Retinal pigment epithelial cell (primary cell): Measurements from ENCODE around the gene OPRM1.

Source experiments
- DNase-seq: peaks from one replicate; pipeline ENCODE4 v3.0.0-alpha.2; 2010; ENCODE audit warnings: low read depth
- H3K4me3 ChIP-seq: 2 replicates; pipeline ENCODE4 v1.5.1; 2011; ENCODE audit warnings: mild to moderate bottlenecking, low read length, control low read depth, moderate library complexity
- TF ChIP-seq, protein P1 (sequence below): conservative IDR thresholded peaks from 2 replicates; pipeline ENCODE4 v1.5.1; 2011; ENCODE audit warnings: low read depth, low read length, control low read depth, inconsistent platforms

The OPRM1 gene

GRCh38 chr6:154292066-154292465 is 253.0 kb downstream of the OPRM1 start:
- no peak overlapping the region for H3K4me3 ChIP-seq
- TF ChIP-seq, protein P1, sequence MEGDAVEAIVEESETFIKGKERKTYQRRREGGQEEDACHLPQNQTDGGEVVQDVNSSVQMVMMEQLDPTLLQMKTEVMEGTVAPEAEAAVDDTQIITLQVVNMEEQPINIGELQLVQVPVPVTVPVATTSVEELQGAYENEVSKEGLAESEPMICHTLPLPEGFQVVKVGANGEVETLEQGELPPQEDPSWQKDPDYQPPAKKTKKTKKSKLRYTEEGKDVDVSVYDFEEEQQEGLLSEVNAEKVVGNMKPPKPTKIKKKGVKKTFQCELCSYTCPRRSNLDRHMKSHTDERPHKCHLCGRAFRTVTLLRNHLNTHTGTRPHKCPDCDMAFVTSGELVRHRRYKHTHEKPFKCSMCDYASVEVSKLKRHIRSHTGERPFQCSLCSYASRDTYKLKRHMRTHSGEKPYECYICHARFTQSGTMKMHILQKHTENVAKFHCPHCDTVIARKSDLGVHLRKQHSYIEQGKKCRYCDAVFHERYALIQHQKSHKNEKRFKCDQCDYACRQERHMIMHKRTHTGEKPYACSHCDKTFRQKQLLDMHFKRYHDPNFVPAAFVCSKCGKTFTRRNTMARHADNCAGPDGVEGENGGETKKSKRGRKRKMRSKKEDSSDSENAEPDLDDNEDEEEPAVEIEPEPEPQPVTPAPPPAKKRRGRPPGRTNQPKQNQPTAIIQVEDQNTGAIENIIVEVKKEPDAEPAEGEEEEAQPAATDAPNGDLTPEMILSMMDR, result no peak
- no peak for DNase-seq

DNA sequence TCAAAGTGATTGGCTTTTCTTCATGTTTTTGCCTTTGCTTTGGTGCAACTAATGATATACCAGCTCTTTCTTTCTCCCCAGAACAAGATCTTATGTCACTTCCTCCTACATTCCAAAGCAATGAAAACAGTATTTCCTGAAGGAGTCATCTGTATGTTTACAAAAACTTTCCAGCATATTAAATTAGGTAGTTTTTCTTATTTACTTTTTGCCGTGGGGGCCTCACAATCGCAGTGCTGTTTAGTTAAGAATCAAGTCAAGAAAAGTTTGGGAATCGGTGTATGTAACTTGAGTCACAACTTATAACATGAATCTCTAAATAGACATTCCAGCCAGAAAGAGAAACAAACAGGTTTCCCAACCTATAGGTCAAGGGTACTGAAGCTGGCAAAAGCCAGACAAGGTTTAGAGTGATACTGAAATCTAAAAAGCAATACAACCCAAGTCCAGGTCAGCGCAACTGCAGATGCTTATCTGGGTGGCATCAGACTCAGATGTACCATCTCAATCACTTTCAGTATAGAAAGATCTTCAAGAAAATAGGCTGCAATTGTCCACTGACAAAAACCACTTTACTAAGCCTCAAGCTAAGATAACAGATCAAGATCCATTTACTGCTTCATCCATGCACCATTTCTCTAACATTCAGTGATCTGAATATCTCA is 253.9 kb downstream of the OPRM1 start:
- H3K4me3 ChIP-seq, result no peak overlapping the region
- DNase-seq, result no peak
- TF ChIP-seq, protein P1, result no peak

DNA sequence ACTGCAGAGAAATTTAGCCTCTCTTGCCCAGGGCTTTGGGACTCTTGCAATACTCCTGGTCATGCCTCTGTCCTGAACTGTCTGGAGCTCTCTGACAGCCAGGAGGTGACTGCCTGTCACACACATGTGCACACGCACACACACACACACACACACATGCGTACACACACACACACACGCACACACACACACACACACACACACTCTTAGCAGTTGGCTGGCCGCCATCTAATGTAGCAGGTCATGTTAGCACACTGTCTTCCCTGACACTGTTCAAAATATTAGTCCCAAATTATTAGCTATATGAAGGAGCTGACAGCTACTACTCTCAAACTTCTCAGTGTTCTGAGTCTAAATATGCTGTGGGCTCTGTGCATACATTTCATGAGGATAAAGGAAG is 256.7 kb downstream of the OPRM1 start:
- TF ChIP-seq, protein P1, result no peak
- no peak overlapping the region for H3K4me3 ChIP-seq
- DNase-seq, result no peak
